BJ (cell line): Measurements from ENCODE around the gene DYNLT2B. TPM values are rescaled to one million over a fixed set of nuclear protein-coding genes. Genes with fewer than 3 reads are reported as not detected.
"Not testable (repeated sequence)": the region's sequence is repeated elsewhere in the genome, so short reads cannot be mapped to it uniquely, and the experiment has no call there.

Source experiments
- CTCF ChIA-PET: fragments of 350-600 bp; formaldehyde crosslinking; extraction: SDS; loops from one replicate; lab custom pipeline; 2021; ENCODE audit warnings: antibody characterized with exemption, inconsistent platforms; lab: Yijun Ruan, JAX
- POLR2A ChIA-PET: fragments of 300-600 bp; sonication (Branson Sonifier 250); formaldehyde crosslinking; extraction: SDS; loops from one replicate; lab custom pipeline; 2021; ENCODE audit warnings: antibody characterized with exemption; lab: Charles Lee
- DNase-seq: peaks from one replicate; pipeline ENCODE4 v3.0.0-alpha.2; 2011; ENCODE audit warnings: low read depth
- H3K27me3 ChIP-seq: 2 replicates; pipeline ENCODE4 v1.6.0; 2011; ENCODE audit warnings: low read length; ENCODE audit not compliant: control insufficient read depth, insufficient read depth
- H3K36me3 ChIP-seq: 2 replicates; pipeline ENCODE4 v1.5.1; 2011; ENCODE audit warnings: low read length; ENCODE audit not compliant: control insufficient read depth, insufficient read depth
- H3K4me3 ChIP-seq: 2 replicates; pipeline ENCODE4 v1.5.1; 2011; ENCODE audit warnings: low read depth, mild to moderate bottlenecking, control low read depth, low read length
- polyA plus RNA-seq: library from polyadenylated mRNA; depleted of rRNA; stranded (reverse); fragments of >200 nt; gene quantifications from 2 replicates; pipeline ENCODE4 v1.2.3, GENCODE V29; 2011
- TF ChIP-seq, protein P1 (sequence below): IDR thresholded peaks from 2 replicates; pipeline ENCODE4 v1.5.1; 2011; ENCODE audit warnings: low read depth, mild to moderate bottlenecking, control low read depth, inconsistent platforms, low read length, moderate library complexity; ENCODE audit not compliant: insufficient read depth

The DYNLT2B gene
- polyA plus RNA-seq, 1 experiment = 7.6 TPM

- Histone ChIP-seq H3K27me3 (no peaks in the 10 kb centered on the region), H3K36me3 (no peaks in the 10 kb centered on the region), H3K4me3 (no peak overlapping the region)
- TF ChIP-seq, protein P1, sequence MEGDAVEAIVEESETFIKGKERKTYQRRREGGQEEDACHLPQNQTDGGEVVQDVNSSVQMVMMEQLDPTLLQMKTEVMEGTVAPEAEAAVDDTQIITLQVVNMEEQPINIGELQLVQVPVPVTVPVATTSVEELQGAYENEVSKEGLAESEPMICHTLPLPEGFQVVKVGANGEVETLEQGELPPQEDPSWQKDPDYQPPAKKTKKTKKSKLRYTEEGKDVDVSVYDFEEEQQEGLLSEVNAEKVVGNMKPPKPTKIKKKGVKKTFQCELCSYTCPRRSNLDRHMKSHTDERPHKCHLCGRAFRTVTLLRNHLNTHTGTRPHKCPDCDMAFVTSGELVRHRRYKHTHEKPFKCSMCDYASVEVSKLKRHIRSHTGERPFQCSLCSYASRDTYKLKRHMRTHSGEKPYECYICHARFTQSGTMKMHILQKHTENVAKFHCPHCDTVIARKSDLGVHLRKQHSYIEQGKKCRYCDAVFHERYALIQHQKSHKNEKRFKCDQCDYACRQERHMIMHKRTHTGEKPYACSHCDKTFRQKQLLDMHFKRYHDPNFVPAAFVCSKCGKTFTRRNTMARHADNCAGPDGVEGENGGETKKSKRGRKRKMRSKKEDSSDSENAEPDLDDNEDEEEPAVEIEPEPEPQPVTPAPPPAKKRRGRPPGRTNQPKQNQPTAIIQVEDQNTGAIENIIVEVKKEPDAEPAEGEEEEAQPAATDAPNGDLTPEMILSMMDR = no peak
- ChIA-PET CTCF (no interaction called here), POLR2A (no interaction called here)
- no peak for DNase-seq
These were observed 30.7 kb upstream of the DYNLT2B start for GRCh38 chr3:196348698-196349097.

DNA sequence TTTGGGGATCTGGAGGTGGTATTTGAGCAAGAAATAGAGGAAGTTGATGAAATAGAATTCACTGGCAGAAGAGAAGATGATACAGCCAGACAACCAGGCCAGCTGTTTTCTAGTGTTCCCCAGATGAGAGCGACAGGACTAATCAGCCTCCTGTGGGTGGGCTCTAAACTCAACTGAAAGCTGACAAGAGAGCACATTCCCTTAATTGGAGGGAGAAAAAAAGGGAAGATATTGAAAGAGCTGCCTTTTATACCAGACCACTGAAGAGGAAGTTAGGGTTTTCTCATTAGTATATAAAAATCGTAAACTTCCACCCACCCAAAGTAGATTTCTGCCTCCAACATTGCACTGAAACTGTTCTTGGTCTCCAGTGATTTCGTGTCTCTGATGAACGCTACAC lies 26.6 kb upstream of the DYNLT2B start:
- no peaks in the 10 kb centered on the region for H3K27me3 ChIP-seq
- DNase-seq = no peak
- TF ChIP-seq, protein P1 = no peak
- POLR2A ChIA-PET = no interaction called here
- CTCF ChIA-PET = no interaction called here
- no peaks in the 10 kb centered on the region for H3K36me3 ChIP-seq
- no peak overlapping the region for H3K4me3 ChIP-seq

- POLR2A ChIA-PET, H3K27me3 ChIP-seq, CTCF ChIA-PET, H3K36me3 ChIP-seq, H3K4me3 ChIP-seq, DNase-seq: not testable (repeated sequence)
These were observed 25.9 kb upstream of the DYNLT2B start for GRCh38 chr3:196343917-196344316.

GRCh38 chr3:196341137-196341536 lies 23.1 kb upstream of the DYNLT2B start:
- DNase-seq = no peak
- TF ChIP-seq, protein P1 = no peak
- Histone ChIP-seq H3K36me3 (no peaks in the 10 kb centered on the region), H3K27me3 (no peaks in the 10 kb centered on the region), H3K4me3 (no peak overlapping the region)
- POLR2A ChIA-PET = no interaction called here
- CTCF ChIA-PET = interaction anchor here (1.3 kb wide), 1 partner anchor 11 kb away, joined by 3 read pairs; no protein-coding TSS in a partner anchor

DNA sequence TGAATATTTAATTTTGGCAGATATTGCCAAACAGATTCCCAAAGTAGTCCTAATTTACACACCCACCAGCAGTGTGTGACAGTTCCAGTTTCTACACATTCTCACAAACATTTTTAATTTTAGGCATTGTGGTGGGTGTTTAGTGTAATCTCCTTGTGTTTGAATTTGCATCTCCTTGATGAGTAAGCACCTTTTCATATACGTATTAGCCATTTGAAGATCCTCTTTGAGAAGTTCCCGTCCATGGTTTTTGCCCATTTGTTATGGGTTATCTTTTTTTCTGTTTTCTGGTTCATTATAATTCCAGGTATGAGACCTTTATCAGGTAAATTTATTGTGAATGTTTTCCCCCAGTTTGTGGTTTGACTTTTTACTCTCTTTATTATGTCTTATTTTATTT lies 22.4 kb upstream of the DYNLT2B start:
- TF ChIP-seq, protein P1 = no peak
- H3K4me3 ChIP-seq = no peak overlapping the region
- ChIA-PET POLR2A (no interaction called here), CTCF (no interaction called here)
- H3K27me3 ChIP-seq = no peaks in the 10 kb centered on the region
- no peaks in the 10 kb centered on the region for H3K36me3 ChIP-seq
- no peak for DNase-seq

DNA sequence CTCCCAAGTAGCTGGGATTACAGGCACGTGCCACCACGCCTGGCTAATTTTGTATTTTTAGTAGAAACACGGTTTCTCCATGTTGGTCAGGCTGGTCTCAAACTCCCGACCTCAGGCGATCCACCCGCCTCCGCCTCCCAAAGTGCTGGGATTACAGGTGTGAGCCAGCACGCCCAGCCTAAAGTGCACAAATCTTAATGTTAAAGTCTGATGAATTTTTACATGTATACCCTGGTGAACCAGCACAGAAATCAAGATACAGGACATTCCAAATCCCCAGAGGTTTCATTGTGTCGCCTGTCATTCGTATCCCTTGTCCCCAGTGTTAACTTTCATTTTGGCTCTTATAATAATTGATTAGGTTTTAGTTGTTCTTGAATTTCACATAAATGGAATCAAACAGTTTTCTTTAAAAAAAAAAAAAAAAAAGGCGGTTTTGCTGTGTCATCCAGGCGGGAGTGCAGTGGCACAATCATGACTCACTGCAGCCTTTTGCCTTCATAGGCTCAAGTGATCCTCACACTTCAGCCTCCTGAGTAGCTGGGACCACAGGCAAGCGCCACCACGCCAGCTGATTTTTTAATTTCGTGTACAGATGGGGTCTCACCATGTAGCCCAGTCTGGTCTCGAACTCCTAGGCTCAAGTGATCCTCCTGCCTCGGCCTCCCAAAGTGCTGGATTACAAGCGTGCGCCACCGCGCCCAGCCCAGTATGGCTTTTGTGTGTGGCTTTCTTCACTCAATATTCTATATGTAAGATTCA lies 21.6 kb upstream of the DYNLT2B start:
- CTCF ChIA-PET = no interaction called here
- Histone ChIP-seq H3K4me3 (no peak overlapping the region), H3K36me3 (no peaks in the 10 kb centered on the region), H3K27me3 (no peaks in the 10 kb centered on the region)
- TF ChIP-seq, protein P1 = no peak
- DNase-seq = no peak
- POLR2A ChIA-PET = no interaction called here
